ENCODE results near the gene CUL9.
"Not testable (repeated sequence)": the region's sequence is repeated elsewhere in the genome, so short reads cannot be mapped to it uniquely, and the experiment has no call there.

Gene CUL9

DNA sequence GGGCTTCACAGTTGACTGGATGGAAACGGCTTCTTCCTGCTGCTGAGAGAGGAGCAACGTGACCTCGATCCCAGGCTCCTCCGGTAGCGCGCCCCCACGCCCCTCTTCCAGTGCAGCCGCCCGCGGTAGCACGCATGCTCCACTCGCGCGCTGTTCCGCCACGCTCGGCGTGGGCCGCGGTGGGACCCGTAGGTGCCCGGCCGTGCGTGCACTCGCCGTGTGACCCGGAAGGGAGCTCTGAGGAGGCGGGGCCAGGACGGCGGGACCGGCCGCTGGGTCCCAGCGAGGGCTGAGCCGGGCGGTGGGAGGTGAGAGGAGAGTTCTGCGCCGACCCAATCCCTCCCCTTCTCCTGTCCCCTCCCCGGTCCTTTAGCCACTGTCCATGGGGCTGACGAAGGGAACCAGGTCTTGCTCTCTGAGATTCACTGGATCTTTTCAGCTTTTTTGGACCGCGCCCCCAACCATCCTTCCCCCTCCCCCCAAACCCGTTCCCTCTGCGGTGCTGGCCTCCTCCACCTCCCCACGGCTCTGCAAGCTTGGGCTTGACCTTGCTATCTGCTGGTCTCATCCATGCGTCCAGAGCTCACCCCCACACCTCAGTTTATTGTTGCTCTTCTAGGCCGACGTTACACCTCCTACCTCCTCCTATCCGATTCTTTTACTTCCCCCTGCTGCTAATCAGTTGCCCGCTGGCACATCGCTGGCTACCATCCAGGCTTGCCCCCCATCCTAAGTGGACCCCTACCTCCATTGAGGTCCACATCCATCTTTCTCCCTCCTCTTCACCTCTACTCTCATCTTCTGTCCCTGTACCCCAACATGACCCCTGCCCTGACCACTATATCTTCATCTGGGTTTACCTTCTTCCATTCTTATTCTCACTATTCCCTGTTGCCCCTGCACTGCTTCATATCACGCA lies at the start of gene CUL9:
Gene CUL9 (plus strand): TSS at position 255 of the 919 bp plus-strand sequence. CDS start 2,115 bp downstream, outside the sequence.
- DNase-seq = peak; percentile 77

DNA sequence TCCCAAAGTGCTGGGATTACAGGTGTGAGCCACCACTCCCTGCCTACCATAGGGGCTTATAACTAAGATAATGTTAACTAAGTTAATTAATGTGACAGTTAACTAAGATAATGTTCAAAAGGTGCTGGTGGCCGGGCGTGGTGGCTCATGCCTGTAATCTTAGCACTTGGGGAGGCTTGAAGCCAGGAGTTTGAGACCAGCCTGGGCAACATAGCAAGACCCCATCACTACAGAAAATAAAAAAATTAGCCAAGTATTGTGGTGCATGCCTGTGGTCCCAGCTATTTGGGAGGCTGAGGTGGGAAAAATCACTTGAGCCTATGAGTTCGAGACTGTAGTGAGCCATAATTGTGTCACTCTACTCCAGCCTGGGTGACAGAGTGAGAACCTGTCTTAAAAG lies 43.7 kb upstream of the CUL9 start:
- DNase-seq = no peak

DNA sequence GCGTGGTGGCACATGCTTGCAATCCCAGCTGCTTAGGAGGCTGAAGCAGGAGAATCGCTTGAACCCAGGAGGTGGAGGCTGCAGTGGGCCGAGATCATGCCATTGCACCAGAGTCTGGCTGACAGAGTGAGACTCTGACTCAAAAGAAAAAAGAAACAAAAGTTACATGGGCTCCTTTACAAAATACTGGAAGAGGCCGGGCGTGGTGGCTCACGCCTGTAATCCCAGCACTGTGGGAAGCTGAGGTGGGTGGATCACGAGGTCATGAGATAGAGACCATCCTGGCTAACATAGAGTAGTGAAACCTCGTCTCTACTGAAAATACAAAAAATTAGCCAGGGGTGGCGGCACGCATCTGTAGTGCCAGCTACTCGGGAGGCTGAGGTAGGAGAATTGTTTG lies 42.0 kb upstream of the CUL9 start:
- not testable (repeated sequence) for DNase-seq

DNA sequence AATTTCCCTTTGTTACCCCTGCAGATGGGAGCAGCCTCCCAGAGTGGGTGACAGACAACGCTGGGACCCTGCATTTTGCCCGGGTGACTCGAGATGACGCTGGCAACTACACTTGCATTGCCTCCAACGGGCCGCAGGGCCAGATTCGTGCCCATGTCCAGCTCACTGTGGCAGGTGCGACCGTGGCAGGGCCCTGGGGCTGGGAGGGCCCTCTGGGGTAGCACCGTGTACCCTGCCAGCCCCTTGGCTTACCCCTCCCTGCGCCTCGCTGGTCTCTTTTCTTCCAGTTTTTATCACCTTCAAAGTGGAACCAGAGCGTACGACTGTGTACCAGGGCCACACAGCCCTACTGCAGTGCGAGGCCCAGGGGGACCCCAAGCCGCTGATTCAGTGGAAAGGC lies 40.4 kb upstream of the CUL9 start:
- no peak for DNase-seq

DNA sequence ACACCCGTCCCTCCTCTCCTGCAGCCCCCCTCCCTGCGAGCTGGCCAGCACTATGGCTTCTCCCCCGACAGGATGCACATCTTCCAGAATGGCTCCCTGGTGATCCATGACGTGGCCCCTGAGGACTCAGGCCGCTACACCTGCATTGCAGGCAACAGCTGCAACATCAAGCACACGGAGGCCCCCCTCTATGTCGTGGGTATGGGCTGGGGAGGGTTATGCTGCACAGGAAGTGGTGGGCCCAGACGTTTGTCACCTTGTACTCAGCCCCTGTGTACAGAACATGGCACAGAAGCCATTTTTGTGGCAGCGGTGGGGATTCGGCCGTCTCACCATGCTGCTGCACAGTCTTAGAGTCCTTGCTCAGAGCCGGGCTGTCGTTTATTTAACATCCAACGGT lies 39.9 kb upstream of the CUL9 start:
- no peak for DNase-seq

DNA sequence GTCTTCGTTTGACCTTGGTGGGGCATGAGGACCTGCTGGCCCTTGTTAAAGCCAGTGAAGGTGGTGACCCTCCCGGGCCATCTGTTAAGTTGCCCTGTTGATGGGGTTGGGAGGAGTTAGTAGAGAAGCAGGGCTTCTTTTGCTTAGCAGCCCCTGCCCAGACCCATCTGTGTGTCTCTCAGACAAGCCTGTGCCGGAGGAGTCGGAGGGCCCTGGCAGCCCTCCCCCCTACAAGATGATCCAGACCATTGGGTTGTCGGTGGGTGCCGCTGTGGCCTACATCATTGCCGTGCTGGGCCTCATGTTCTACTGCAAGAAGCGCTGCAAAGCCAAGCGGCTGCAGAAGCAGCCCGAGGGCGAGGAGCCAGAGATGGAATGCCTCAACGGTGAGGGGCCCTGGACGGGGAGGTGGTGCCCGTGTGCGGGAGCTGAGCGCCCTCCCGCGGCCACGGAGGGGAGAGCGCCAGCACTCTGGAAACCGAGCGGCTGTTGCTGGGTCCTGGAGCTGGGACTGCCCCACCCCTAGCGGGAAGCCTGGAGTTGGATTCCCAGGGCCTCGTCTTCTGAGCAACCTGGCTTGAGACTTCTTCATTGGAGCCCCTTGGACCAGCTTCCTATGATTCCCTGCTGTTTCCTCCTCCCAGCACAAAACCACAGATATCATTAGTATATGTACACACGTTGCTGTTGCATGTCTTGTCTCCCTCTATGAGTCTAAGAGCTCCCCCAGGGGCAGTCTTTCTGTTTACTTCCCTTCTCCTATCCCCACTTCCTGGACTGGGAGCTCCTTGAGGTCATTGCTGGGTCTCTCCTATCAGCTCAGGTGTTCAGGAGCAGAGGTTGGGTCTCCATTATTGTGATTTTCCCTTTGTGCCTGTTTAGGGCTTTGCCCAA lies 38.5 kb upstream of the CUL9 start:
- peak; percentile 68 for DNase-seq

DNA sequence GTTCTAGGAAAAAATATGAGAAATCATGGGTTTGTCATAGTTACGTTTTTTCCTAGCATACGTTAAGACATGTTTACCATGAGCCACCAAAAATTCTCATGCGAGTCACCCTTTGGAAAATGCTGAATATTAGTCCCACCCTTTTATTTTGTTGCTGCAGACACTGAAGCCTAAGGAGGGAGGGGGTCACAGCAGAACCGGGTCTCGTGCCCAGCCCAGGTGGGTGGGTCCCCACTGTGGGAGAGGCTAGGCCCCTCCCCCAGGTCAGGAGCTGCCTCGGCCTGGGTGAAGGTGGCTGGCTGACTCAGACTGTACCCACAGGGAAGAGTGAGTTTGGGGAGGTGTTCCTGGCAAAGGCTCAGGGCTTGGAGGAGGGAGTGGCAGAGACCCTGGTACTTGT lies 37.1 kb upstream of the CUL9 start:
- no peak for DNase-seq

DNA sequence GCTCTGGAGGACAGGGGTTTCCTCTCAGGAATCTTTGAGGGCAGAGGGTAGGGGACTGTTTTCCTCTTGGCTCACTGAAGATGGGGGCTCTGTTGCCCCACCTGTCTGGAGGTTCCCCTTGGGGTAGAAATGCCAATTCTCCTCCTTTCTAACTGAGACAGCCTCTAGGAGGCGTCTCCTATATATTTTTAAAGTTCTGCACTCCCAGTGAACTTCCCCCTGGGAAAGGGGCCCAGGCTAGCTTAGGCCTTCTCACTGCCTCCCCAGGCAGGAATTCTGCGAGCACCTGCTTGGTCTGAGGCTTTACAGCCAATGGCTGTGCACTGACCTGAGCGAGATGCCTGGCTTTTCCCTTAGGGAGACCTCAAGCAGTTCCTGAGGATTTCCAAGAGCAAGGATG lies 35.7 kb upstream of the CUL9 start:
- no peak for DNase-seq

DNA sequence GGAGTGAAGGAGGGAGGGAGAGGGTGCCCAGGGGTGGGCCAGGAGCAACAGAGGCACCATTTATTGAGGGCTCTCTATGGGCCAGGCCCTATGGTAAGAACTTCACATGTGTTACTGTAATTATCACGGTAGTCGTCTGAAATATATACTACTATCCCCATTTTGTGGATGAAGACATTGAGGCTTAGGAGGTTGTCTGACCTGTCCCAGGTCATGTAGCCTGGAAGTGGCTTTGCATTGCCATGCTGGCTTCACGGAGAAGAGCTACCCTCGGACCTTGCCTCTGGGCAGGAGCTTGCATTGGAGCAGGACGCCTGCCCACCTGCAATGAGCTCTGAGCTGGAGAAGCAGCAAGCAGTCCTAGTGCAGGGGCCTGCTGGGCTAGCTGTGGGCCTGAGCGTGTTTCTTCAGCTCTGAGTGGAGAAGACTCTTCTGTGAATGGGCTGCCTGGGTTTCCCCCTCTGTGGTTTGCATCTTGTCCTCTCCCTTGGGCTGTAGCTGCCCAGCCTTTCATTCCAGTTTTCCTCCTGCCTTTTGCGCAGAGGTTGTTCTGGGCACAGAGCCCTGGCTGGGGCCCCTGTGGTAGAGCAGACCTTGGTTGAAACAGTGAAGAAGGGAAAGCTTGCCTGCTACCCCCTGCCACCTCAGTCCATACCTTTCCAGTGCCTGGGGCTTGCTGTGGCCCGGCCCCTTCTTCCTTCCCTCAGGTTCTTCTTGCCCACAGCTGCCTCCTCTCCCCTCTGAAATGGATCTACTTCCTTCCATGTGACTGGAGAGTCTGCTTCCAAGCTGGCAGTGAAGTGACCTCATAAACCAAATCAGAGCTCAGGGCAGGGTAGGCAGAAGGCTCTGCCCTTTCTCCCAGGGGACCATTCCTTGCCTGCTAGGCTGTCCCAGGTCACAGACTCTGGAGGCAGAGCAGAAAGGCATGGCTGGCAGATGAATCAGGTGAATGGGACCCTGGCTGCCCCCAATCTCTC lies 35.0 kb upstream of the CUL9 start:
- DNase-seq = no peak

DNA sequence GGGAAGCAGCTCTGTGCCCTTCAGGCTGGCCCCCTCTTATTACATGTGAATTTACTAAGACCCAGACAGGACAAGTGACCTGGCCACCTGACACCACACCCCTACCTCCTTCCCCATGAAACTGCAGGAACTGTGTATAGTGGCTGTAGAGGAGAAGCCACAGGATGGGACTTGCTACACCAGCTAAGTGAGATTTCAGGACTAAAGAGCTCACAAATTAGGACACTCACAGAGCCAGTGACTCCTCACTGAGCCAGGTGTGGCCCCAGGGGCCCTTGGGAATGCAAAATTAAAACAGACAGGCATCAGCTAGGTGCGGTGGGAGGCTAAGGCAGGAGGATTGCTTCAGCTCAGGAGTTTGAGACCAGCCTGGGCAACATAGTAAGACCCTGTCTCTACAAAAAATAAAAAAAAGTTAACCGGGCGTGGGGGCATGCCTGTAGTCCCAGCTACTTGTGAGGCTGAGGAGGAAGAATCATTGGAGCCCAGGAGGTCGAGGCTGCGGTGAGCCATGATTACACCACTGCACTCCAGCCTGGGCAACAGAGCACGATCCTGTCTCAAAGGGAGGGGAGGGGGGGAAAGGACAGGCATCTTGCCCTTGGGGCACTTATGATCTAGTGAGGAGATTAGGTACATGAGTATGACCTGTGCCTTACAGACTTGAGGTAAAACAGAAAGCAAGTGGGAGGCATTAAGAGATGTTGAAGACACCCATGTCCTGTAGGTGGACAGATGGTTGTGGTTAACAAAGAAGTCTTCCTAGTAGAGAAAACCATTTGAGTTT lies 34.1 kb upstream of the CUL9 start:
- DNase-seq = no peak

DNA sequence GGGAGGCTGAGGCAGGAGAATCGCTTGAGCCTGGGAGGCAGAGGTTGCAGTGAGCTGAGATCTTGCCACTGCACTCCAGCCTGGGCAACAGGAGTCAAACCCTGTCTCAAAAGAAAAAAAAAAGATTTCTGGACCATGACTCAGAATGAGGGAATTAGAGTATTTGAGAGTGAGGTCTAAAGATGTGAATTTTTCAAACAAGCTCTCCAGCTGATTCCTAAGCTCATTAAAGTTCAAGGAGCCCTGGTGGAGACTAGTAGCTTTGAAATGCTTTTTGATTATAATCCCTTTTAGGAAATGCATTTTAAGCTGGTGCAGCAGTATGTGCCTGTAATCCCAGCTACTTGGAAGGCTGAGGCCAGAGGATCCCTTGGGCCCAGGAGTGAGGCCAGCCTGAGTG lies 32.7 kb upstream of the CUL9 start:
- DNase-seq = no peak

DNA sequence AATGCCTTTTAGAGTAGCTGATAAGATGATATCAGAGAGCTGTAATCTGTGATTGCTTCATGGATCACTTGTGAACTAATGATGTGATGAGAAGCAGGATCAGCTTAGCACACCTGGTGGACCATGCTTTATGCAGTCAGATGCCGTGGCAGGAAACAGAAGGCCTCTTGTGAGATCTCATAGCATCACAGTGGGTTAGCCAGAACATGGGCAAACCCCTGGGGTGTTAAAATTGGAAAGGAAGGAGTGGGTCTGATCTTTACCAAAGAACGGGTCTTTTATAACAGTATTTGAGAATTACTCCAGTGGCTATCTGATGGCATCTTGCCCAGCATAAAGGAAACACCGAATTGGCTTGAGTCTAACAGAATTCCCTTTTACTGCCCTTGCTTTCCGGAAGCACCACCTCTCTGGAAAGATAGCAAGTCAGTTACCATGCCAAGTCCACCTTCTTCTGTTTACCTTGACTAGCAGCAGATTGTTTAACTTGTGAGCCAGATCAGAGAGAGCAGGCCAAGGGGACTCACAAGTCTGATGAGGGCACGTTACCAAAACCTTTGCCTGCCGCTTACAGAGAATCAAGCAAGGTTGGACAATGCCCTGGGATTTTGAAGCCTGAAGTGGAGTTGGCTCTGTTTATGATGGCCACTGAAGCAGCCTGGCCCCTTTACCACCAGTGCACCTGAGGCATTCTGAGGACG lies 31.8 kb upstream of the CUL9 start:
- no peak for DNase-seq

DNA sequence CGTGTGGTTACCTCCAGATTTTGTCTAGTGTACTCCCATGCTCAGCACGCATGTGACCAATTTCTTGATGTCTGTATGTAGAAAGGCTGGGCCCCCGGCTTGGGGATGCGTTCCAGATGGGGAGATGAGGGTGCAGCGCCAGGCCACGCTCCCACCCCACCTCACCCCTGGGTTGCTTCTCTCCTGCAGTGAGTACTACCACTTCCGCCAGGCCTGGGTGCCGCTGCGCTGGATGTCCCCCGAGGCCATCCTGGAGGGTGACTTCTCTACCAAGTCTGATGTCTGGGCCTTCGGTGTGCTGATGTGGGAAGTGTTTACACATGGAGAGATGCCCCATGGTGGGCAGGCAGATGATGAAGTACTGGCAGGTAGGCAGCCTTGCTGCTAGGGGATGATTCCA lies 22.4 kb upstream of the CUL9 start:
- no peak for DNase-seq

DNA sequence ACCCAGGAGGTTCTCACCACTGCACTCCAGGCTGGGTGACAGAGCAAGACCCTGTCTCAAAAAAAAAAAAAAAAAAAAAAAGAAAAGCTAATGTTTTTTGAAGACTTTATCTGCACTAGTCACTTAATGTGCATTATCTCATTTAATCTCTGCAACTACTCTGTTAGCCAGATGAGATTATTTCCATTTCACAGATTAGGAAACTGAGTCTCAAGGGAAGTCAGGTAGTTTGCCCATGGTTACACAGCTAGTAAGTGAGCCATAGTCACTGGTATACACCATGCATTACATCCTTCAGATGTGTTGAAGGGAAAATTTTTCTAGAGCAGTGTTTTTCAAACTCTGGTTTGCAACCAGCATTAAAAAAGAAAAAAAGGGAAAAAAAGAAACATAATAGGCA lies 18.1 kb upstream of the CUL9 start:
- DNase-seq = no peak

DNA sequence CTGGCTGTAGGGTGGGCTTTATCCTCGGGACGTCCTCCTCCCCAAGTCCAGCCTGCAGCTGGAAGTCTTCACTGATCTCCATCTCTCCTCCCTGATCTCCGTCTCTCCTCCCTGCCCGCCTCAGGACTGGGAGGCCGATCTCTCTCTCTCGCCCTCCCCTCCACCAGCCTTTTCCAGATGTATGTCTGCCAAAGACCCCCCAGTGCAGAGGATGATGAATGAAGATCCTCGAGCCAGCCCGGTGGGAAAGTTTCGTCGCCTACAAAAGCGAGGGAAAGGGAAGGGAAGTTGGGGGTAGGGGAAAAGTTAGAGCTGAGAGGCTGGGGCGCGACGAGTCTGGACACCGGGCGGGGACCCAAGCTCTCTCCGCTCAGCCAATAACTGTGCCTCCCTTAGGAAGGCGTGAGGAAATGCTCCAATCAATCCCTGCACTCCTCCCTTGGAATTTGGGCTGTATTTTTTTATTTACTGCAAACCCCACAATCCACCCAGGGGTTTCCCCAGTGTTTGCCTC lies 11.5 kb upstream of the CUL9 start:
- DNase-seq = peak; percentile 64

DNA sequence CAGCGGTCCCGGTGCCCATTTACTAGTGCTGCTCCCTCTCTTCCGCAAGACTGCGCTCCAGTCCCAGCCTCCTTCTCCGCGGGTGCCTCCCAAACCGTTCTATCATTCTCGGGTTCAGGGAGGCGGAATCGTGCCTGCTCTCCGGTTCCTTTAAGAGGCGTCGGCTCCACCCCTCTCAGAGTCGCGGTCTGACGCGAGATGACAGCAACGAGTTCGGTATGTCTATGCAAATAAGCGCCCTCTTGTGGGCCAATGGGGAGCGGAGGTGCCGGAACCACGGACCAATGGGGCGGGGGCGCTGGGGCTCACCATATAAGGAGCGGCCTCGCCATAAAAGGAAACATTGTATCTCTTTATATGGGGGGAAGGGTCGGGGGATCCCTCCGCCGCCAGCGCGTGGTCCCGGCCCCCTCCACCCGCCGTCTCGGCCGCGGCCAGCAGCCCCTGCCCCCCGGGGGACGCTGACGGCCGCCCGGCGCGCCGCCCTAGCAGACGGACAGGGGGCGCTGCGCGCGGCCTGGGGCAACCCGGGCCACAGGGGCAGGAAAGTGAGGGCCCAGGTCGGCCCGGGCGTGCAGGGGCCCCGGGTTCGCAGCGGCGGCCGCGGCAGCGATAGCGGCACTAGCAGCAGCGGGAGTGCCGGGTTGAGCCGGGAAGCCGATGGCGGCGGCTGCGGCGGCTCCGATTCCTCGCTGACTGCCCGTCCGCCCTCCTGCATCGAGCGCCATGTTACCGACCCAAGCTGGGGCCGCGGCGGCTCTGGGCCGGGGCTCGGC lies 10.9 kb upstream of the CUL9 start, which contains the start of gene SRF:
Gene SRF (plus strand): TSS at position 339 of the 776 bp plus-strand sequence. CDS start 388 bp downstream, at position 727.
- peak; percentile 99 for DNase-seq

DNA sequence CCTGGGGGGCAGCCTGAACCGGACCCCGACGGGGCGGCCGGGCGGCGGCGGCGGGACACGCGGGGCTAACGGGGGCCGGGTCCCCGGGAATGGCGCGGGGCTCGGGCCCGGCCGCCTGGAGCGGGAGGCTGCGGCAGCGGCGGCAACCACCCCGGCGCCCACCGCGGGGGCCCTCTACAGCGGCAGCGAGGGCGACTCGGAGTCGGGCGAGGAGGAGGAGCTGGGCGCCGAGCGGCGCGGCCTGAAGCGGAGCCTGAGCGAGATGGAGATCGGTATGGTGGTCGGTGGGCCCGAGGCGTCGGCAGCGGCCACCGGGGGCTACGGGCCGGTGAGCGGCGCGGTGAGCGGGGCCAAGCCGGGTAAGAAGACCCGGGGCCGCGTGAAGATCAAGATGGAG lies 10.3 kb upstream of the CUL9 start:
- DNase-seq = no peak

DNA sequence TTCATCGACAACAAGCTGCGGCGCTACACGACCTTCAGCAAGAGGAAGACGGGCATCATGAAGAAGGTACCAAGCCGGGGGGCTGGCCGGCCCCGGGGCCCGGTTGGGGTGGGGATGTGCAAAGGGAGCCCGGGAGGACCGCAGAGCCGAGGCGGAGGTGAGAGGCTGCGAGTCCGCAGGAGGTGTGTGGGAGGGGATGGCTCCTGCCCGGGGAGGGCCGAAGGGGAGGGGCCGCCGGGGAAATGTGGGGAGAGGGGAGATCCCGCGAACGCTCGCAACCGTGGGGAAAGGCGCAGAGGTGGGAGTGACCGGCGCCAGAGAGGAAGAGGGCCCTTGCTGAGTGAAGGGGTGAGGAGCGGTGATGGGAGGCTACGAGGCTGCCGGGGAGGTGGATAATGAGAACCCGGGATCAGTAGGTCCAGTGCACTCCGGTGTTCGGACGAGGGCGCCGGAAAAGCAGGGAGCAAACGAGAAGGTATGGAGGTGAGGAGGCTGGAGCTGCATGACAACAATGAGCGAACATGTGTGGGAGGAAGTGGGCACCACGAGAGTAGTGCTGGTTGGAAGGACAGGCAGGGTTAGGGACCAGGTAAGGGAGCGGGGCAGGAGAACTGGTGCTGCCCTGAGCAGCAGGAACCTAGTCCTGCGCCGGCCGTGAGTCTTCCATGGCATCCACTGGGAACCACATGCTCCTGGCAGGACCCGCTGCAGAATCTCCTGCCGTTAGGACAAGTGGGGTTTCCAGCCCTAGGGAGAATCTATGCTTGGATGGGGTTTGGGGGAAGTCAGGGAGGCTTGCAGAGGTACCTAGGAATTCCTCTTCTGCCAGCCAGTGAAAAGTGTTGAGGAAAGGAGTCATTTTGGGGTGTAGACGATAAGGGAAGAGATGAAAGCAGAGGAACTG lies 9.6 kb upstream of the CUL9 start:
- DNase-seq = peak; percentile 46

Data from NCI-H2029 (cell line).